ENCODE measurements around the gene SELENBP1. TPM values are rescaled to one million over a fixed set of nuclear protein-coding genes. Genes with fewer than 3 reads are reported as not detected.
A peak's percentile ranks its signal among the peaks of the same experiment; 100 is the strongest.
"Not testable (repeated sequence)": the region's sequence is repeated elsewhere in the genome, so short reads cannot be mapped to it uniquely, and the experiment has no call there.

SELENBP1 gene
- 99.1 TPM for total RNA-seq
- long read RNA-seq, transcript SELENBP1-214 (10 exons, 2,128 nt) = minor isoform, 5 of 182 reads
- long read RNA-seq, transcript SELENBP1-201 (12 exons, 1,752 nt) = major isoform, 114 of 182 reads
- long read RNA-seq, transcript SELENBP1-218 (11 exons, 1,963 nt) = minor isoform, 10 of 182 reads
- long read RNA-seq, partial matches to known transcripts = 29 of 182 reads
- long read RNA-seq, other reads (novel, unspliced or antisense) = 18 of 182 reads

GRCh38 chr1:151372058-151372934 lies at the start of gene SELENBP1:
Gene SELENBP1, minus strand, starts transcription at chr1:151372705. Its CDS starts 64 bp downstream, at chr1:151372641.
- ATAC-seq = peak; percentile 90
- peak; percentile 88 for DNase-seq
- intact Hi-C loops (cut with micrococcal nuclease) = no loop called here

- DNase-seq = no peak
- no peak for ATAC-seq
- intact Hi-C loops (cut with micrococcal nuclease) = no loop called here
These were observed 47.3 kb upstream of the SELENBP1 start for GRCh38 chr1:151419819-151420218.

- DNase-seq (no peak), ATAC-seq (no peak)
- intact Hi-C loops (cut with micrococcal nuclease) = no loop called here
These were observed 45.6 kb upstream of the SELENBP1 start for GRCh38 chr1:151418081-151418480.

- intact Hi-C loops (cut with micrococcal nuclease) = no loop called here
- no peak for ATAC-seq
- DNase-seq = no peak
These were observed 43.7 kb upstream of the SELENBP1 start for GRCh38 chr1:151416231-151416630.

GRCh38 chr1:151411884-151412283 lies 39.4 kb upstream of the SELENBP1 start:
- DNase-seq = no peak
- ATAC-seq = no peak
- intact Hi-C loops (cut with micrococcal nuclease) = no loop called here

- intact Hi-C loops (cut with micrococcal nuclease) = no loop called here
- no peak for ATAC-seq
- DNase-seq = no peak
These were observed 36.4 kb upstream of the SELENBP1 start for GRCh38 chr1:151408891-151409290.

- DNase-seq = no peak
- no peak for ATAC-seq
- intact Hi-C loops (cut with micrococcal nuclease) = no loop called here
These were observed 34.8 kb upstream of the SELENBP1 start for GRCh38 chr1:151407304-151407703.

GRCh38 chr1:151406176-151406575 lies 33.7 kb upstream of the SELENBP1 start:
- intact Hi-C loops (cut with micrococcal nuclease) = no loop called here
- ATAC-seq (no peak), DNase-seq (no peak)

GRCh38 chr1:151405187-151405951 lies 32.9 kb upstream of the SELENBP1 start:
- intact Hi-C loops (cut with micrococcal nuclease) = no loop called here
- ATAC-seq (peak; percentile 66), DNase-seq (peak; percentile 35)

- no peak for DNase-seq
- intact Hi-C loops (cut with micrococcal nuclease) = no loop called here
- ATAC-seq = no peak
These were observed 31.1 kb upstream of the SELENBP1 start for GRCh38 chr1:151403612-151404011.

- DNase-seq (no peak), ATAC-seq (no peak)
- intact Hi-C loops (cut with micrococcal nuclease) = no loop called here
These were observed 30.3 kb upstream of the SELENBP1 start for GRCh38 chr1:151402764-151403163.

GRCh38 chr1:151401860-151402259 lies 29.4 kb upstream of the SELENBP1 start:
- intact Hi-C loops (cut with micrococcal nuclease) = no loop called here
- ATAC-seq = no peak
- no peak for DNase-seq

- DNase-seq (no peak), ATAC-seq (no peak)
- intact Hi-C loops (cut with micrococcal nuclease) = no loop called here
These were observed 28.8 kb upstream of the SELENBP1 start for GRCh38 chr1:151401125-151401788.

- ATAC-seq = peak; percentile 96
- intact Hi-C loops (cut with micrococcal nuclease) = loop anchor here (10.0 kb wide), 1 partner anchor 55 kb away; the partner anchor contains the start of gene RFX5
- peak; percentile 77 for DNase-seq
These were observed 27.0 kb upstream of the SELENBP1 start, which contains the start of gene PSMB4 for GRCh38 chr1:151399324-151400171. Gene PSMB4, plus strand, starts transcription at chr1:151399573. Its CDS starts 15 bp downstream, at chr1:151399588.

- not testable (repeated sequence) for ATAC-seq, DNase-seq
- intact Hi-C loops (cut with micrococcal nuclease) = loop anchor here (10.0 kb wide), 1 partner anchor 51 kb away; the partner anchor contains the start of gene RFX5
These were observed 23.8 kb upstream of the SELENBP1 start for GRCh38 chr1:151396265-151396664.

GRCh38 chr1:151393583-151393982 lies 21.1 kb upstream of the SELENBP1 start:
- ATAC-seq = no peak
- intact Hi-C loops (cut with micrococcal nuclease) = loop anchor here (10.0 kb wide), 1 partner anchor 49 kb away; the partner anchor contains the start of gene RFX5
- DNase-seq = no peak

GRCh38 chr1:151391079-151391563 lies 18.6 kb upstream of the SELENBP1 start:
- DNase-seq (no peak), ATAC-seq (no peak)
- intact Hi-C loops (cut with micrococcal nuclease) = loop anchor here (10.0 kb wide), 1 partner anchor 46 kb away; the partner anchor contains the start of gene RFX5
